Heart right ventricle (tissue), 16 donors: ENCODE measurements around the gene STXBP4. TPM values are rescaled to one million over a fixed set of nuclear protein-coding genes. Genes with fewer than 3 reads are reported as not detected.

ENCODE experiments used
- ATAC-seq, 8 donors: fragments of 200-7000 bp; cut with Tn5 transposase; one replicate each; pipeline ENCODE4 v1.9.1; 2020; ENCODE audit warnings: mild to moderate bottlenecking in 8 of 8, moderate library complexity in 8 of 8, moderate number of reproducible peaks in 1 of 8
- DNase-seq, 2 donors: peaks; one replicate each; pipeline ENCODE4 v3.0.0-alpha.2; 2020
- H3K27ac ChIP-seq, 10 donors: fragments of 200-600 bp; sonication (generic) in 2 of 10; one replicate each; pipeline versions ENCODE4 v1.5.0 to v1.8.0; 2020 to 2022; ENCODE audit warnings: mild to moderate bottlenecking in 3 of 10
- H3K27me3 ChIP-seq, 7 donors: fragments of 200-600 bp; one replicate each; pipeline ENCODE4 v1.8.0; 2021 to 2022; ENCODE audit warnings: mild to moderate bottlenecking in 2 of 7
- H3K36me3 ChIP-seq, 9 donors: fragments of 200-600 bp; sonication (generic) in 1 of 9; one replicate each; pipeline versions ENCODE4 v1.5.0 to v1.8.0; 2020 to 2022; ENCODE audit warnings: mild to moderate bottlenecking in 2 of 9
- H3K4me1 ChIP-seq, 9 donors: fragments of 200-600 bp; sonication (generic) in 1 of 9; one replicate each; pipeline versions ENCODE4 v1.5.0 to v1.8.0; 2020 to 2022; ENCODE audit warnings: mild to moderate bottlenecking in 4 of 9
- H3K4me3 ChIP-seq, 10 donors: fragments of 200-600 bp; sonication (generic) in 2 of 10; one replicate each; pipeline versions ENCODE4 v1.5.0 to v1.8.0; 2020 to 2022; ENCODE audit warnings: mild to moderate bottlenecking in 7 of 10, moderate library complexity in 2 of 10
- H3K9me3 ChIP-seq, 11 donors: fragments of 200-600 bp in 10 of 11; sonication (generic) in 2 of 11; one replicate each; pipeline versions ENCODE4 v1.5.0 to v1.8.0; 2013 to 2022; ENCODE audit warnings: mild to moderate bottlenecking in 2 of 11, control low read depth in 1 of 11, moderate library complexity in 1 of 11
- CTCF ChIP-seq, 9 donors: fragments of 200-600 bp; sonication (generic) in 2 of 9; IDR thresholded peaks; one replicate each; pipeline versions ENCODE4 v1.5.0 to v1.8.0; 2021 to 2022; ENCODE audit warnings: antibody characterized with exemption in 9 of 9, mild to moderate bottlenecking in 5 of 9, moderate library complexity in 1 of 9
- WGBS, 2 donors: extraction: QIAGEN DNeasy Blood & Tissue Kit; methylation state at CpG; one replicate each; pipeline ENCODE4 v1.1.7; 2013; ENCODE audit warnings: inconsistent platforms in 1 of 2; 5-methylcytosine and 5-hydroxymethylcytosine counted together
- intact Hi-C, 10 donors: fragments of 100-400 bp; cut with DNase I; formaldehyde crosslinking; loops; one replicate each; pipeline versions ENCODE4 v1.11.1 to v1.14.2; 2022
- polyA plus RNA-seq, 2 donors: library from polyadenylated mRNA; stranded (reverse); fragments of 200-250 nt; gene quantifications; one replicate each; pipeline ENCODE4 v1.2.3, GENCODE V29; 2013
- total RNA-seq, 10 donors: library from RNA; stranded (reverse); fragmentation: NEBNext Ultra II Directional in 3 of 10; extraction: Animal tissue kit (Norgen Biotek cat#: 25700) in 3 of 10; gene quantifications; one replicate each; pipeline versions ENCODE4 v1.2.1 to v1.2.4, GENCODE V29; 2021 to 2023
- donor health status: Arrhythmogenic right ventricular cardiomyopathy.
- donor health status: ischemic (EF 13 %, LVEDD 7.1; RV severe dilation, severe dysfunction).
- donor health status: healthy with polysubstance abuse.
- donor health status: DM: no; HTN: yes; CAD: no.
- donor health status: DM: no; HTN: no; CAD: no.
- donor health status: ischemic (EF 25% LVEDD 6.9; RV normal size, moderate dysfunction).
- donor health status: ischemic (EF 25% LVEDD 5.7; RV mildly dilated, moderate dysfunction).
- donor health status: healthy.
- donor health status: DM: yes; HTN: yes; CAD: no.
- donor health status: Ischemic cardiomyopathy.
- donor health status: ischemic (EF 35%, LVEDD 5.7; RV mildly dilated, moderate dysfunction).
- donor health status: nonischemic (EF 11% LVEDD 7.7; RV severe dilation, severe dysfunction).
- donor health status: DM: yes; HTN: yes; CAD: no.
- donor health status: PGD.
- donor health status: ischemic (EF 29% LVEDD 5.4; RV normal size, mild dysfunction).
- donor health status: nonischemic (EF 23%, LVEDD 6.1; RV moderate dilation, normal function).

STXBP4 gene
- total and polyA plus RNA-seq, 12 donors = 0.77 to 8.3 (median 5.0) TPM

GRCh38 chr17:55216888-55217287, 248.3 kb downstream of the STXBP4 start:
- ATAC-seq (no peak), DNase-seq (no peak)
- no peak for TF ChIP-seq CTCF (IDR thresholded peaks at IDR 0.05)
- intact Hi-C loops = no loop called here
- H3K27ac ChIP-seq = no peak overlapping the region
- H3K27me3 ChIP-seq = no peaks in the 10 kb centered on the region
- no peaks in the 10 kb centered on the region for H3K9me3 ChIP-seq
- no peaks in the 10 kb centered on the region for H3K36me3 ChIP-seq
- no peaks in the 10 kb centered on the region for H3K4me1 ChIP-seq
- 72 to 89% methylated on average over 3 of the region's 3 CpGs for WGBS, 2 donors
- H3K4me3 ChIP-seq = no peak overlapping the region

- ATAC-seq (no peak), DNase-seq (no peak)
- no peak for TF ChIP-seq CTCF (IDR thresholded peaks at IDR 0.05)
- Histone ChIP-seq H3K27me3 (no peaks in the 10 kb centered on the region), H3K9me3 (no peaks in the 10 kb centered on the region), H3K36me3 (no peaks in the 10 kb centered on the region), H3K4me3 (no peak overlapping the region), H3K27ac (no peak overlapping the region), H3K4me1 (no peaks in the 10 kb centered on the region)
- intact Hi-C loops = no loop called here
- 59 to 67% methylated on average over 1 of the region's 1 CpG for WGBS, 2 donors
These were observed 250.9 kb downstream of the STXBP4 start for GRCh38 chr17:55219459-55219858.

GRCh38 chr17:55219934-55220333, 251.4 kb downstream of the STXBP4 start:
- intact Hi-C loops = loop anchor here in 1 of 10 donors (10.0 kb wide), 1 partner anchor 115 kb away; no protein-coding TSS in a partner anchor

More at GRCh38 chr17:55219934-55220333, 251.4 kb downstream of the STXBP4 start:
- Histone ChIP-seq H3K4me1 (no peaks in the 10 kb centered on the region), H3K9me3 (no peaks in the 10 kb centered on the region), H3K27me3 (no peaks in the 10 kb centered on the region), H3K36me3 (no peaks in the 10 kb centered on the region), H3K4me3 (no peak overlapping the region), H3K27ac (no peak overlapping the region)
- no peak for TF ChIP-seq CTCF (IDR thresholded peaks at IDR 0.05)
- DNase-seq = no peak
- WGBS, 2 donors = 34 to 35% methylated on average over 3 of the region's 3 CpGs
- ATAC-seq = no peak

Other genes starting within 250 kb of the STXBP4 start
- gene TOM1L1, start 67.9 kb upstream of the STXBP4 start, total RNA-seq = 10 to 100 TPM in 5 of 10 donors, 1 to 10 TPM in 5; 8.7 to 14.4 (median 10.0) TPM
- gene TOM1L1, start 67.9 kb upstream of the STXBP4 start, polyA plus RNA-seq = 1 to 10 TPM; 5.0 to 7.4 TPM
- 10 to 100 TPM; 38.5 to 64.6 (median 56.7) TPM for gene COX11, start 111 bp upstream of the STXBP4 start, total RNA-seq
- gene COX11, start 111 bp upstream of the STXBP4 start, polyA plus RNA-seq = 10 to 100 TPM; 18.9 to 35.6 TPM